IPS DF 19.7 (cell line): ENCODE measurements around the gene EPS8.
"Not testable (repeated sequence)": the region's sequence is repeated elsewhere in the genome, so short reads cannot be mapped to it uniquely, and the experiment has no call there.

Experiments used
- DNase-seq: peaks from one replicate; pipeline ENCODE4 v3.0.0-alpha.2; 2013; ENCODE audit warnings: low read depth, low spot score

The EPS8 gene

GRCh38 chr12:15797818-15798217 is 8.6 kb upstream of the EPS8 start:
- no peak for DNase-seq

GRCh38 chr12:15796493-15797141 is 7.4 kb upstream of the EPS8 start:
- no peak for DNase-seq

- DNase-seq: no peak
These were observed 5.6 kb upstream of the EPS8 start for GRCh38 chr12:15794836-15795235.

GRCh38 chr12:15794196-15794595 is 5.0 kb upstream of the EPS8 start:
- DNase-seq: no peak

GRCh38 chr12:15788233-15789219 is 662 bp downstream of the EPS8 start:
- no peak for DNase-seq

- no peak for DNase-seq
These were observed 1.4 kb downstream of the EPS8 start for GRCh38 chr12:15787778-15788177.

- DNase-seq: no peak
These were observed 2.4 kb downstream of the EPS8 start for GRCh38 chr12:15786772-15787171.

GRCh38 chr12:15783288-15783687 is 5.9 kb downstream of the EPS8 start:
- no peak for DNase-seq

GRCh38 chr12:15782667-15783066 is 6.5 kb downstream of the EPS8 start:
- DNase-seq: no peak

GRCh38 chr12:15779925-15780324 is 9.3 kb downstream of the EPS8 start:
- no peak for DNase-seq

GRCh38 chr12:15778126-15778525 is 11.1 kb downstream of the EPS8 start:
- DNase-seq: no peak

- DNase-seq: no peak
These were observed 11.7 kb downstream of the EPS8 start for GRCh38 chr12:15777355-15778012.

GRCh38 chr12:15776532-15776931 is 12.7 kb downstream of the EPS8 start:
- DNase-seq: no peak

- DNase-seq: no peak
These were observed 14.4 kb downstream of the EPS8 start for GRCh38 chr12:15774819-15775218.

- DNase-seq: no peak
These were observed 16.7 kb downstream of the EPS8 start for GRCh38 chr12:15772405-15773018.

- DNase-seq: no peak
These were observed 18.6 kb downstream of the EPS8 start for GRCh38 chr12:15770581-15770980.

GRCh38 chr12:15770021-15770420 is 19.2 kb downstream of the EPS8 start:
- DNase-seq: no peak

GRCh38 chr12:15769586-15769985 is 19.6 kb downstream of the EPS8 start:
- no peak for DNase-seq

- DNase-seq: no peak
These were observed 21.9 kb downstream of the EPS8 start for GRCh38 chr12:15767301-15767700.

- DNase-seq: no peak
These were observed 25.9 kb downstream of the EPS8 start for GRCh38 chr12:15763328-15763727.

- DNase-seq: not testable (repeated sequence)
These were observed 27.0 kb downstream of the EPS8 start for GRCh38 chr12:15762162-15762561.
